Activated CD8-positive, alpha-beta memory T cell treated with anti-CD3 and anti-CD28 coated beads, Interleukin-2, amount 10 ng/mL, durations not matched to agents 7 days and 5 days (primary cell): ENCODE measurements around the gene FOXO3. TPM values are rescaled to one million over a fixed set of nuclear protein-coding genes. Genes with fewer than 3 reads are reported as not detected.

Experiments used
- ATAC-seq: fragments of 150-1000 bp; cut with Tn5 transposase; one replicate; pipeline ENCODE4 v1.10.0; 2021; ENCODE audit warnings: moderate library complexity
- CTCF ChIA-PET: fragments of 350-600 bp; sonication (Branson Sonifier 250); formaldehyde crosslinking; loops from one replicate; lab custom pipeline; 2021; ENCODE audit warnings: antibody characterized with exemption; lab: Charles Lee
- DNase-seq: peaks from one replicate; pipeline ENCODE4 v3.0.0-alpha.2; 2020
- H3K27ac Mint-ChIP-seq: one replicate; pipeline ENCODE4 v1.8.0; 2021; ENCODE audit warnings: mild to moderate bottlenecking, mixed read lengths
- H3K27me3 Mint-ChIP-seq: one replicate; pipeline ENCODE4 v1.8.0; 2021; ENCODE audit warnings: mixed read lengths
- H3K36me3 Mint-ChIP-seq: one replicate; pipeline ENCODE4 v1.8.0; 2021; ENCODE audit warnings: mild to moderate bottlenecking, mixed read lengths
- H3K4me1 Mint-ChIP-seq: one replicate; pipeline ENCODE4 v1.8.0; 2021; ENCODE audit warnings: mixed read lengths
- H3K4me3 Mint-ChIP-seq: one replicate; pipeline ENCODE4 v1.8.0; 2021; ENCODE audit warnings: mild to moderate bottlenecking, moderate library complexity, mixed read lengths
- H3K9me3 Mint-ChIP-seq: one replicate; pipeline ENCODE4 v1.8.0; 2022; ENCODE audit warnings: low read depth, mixed read lengths
- total RNA-seq, 2 experiments: library from RNA; stranded (reverse); gene quantifications; one replicate each; pipeline ENCODE4 v1.2.3, GENCODE V29; 2021

Gene FOXO3
- total RNA-seq, 2 experiments from 2014 or later: 13.4 to 14.7 TPM

- Mint-ChIP-seq H3K27me3 (no peaks in the 10 kb centered on the region), H3K27ac (no peak overlapping the region), H3K9me3 (no peaks in the 10 kb centered on the region), H3K4me1 (peaks cover 37% of the 10 kb centered on the region), H3K4me3 (no peak overlapping the region), H3K36me3 (peaks cover 37% of the 10 kb centered on the region)
- CTCF ChIA-PET: interaction anchor here (1.7 kb wide), 1 partner anchor 10 kb away, joined by 3 read pairs; no protein-coding TSS in a partner anchor
- ATAC-seq (no peak), DNase-seq (no peak)
Observed at GRCh38 chr6:108570517-108570916, 9.8 kb downstream of the FOXO3 start.

- Mint-ChIP-seq H3K36me3 (peaks cover 25% of the 10 kb centered on the region), H3K27ac (no peak overlapping the region), H3K27me3 (no peaks in the 10 kb centered on the region), H3K4me1 (peaks cover 23% of the 10 kb centered on the region), H3K4me3 (no peak overlapping the region), H3K9me3 (no peaks in the 10 kb centered on the region)
- ATAC-seq (no peak), DNase-seq (no peak)
- CTCF ChIA-PET: no interaction called here
Observed at GRCh38 chr6:108574457-108575141, 13.9 kb downstream of the FOXO3 start.

GRCh38 chr6:108575905-108576494, 15.3 kb downstream of the FOXO3 start:
- no peak overlapping the region for H3K27ac Mint-ChIP-seq
- H3K4me3 Mint-ChIP-seq: no peak overlapping the region
- H3K4me1 Mint-ChIP-seq: peaks cover 28% of the 10 kb centered on the region
- no peaks in the 10 kb centered on the region for H3K9me3 Mint-ChIP-seq
- H3K27me3 Mint-ChIP-seq: no peaks in the 10 kb centered on the region
- ATAC-seq: no peak
- H3K36me3 Mint-ChIP-seq: peaks cover 22% of the 10 kb centered on the region
- CTCF ChIA-PET: interaction anchor here (1.1 kb wide), 1 partner anchor 272 kb away, joined by 3 read pairs; the partner anchor contains the start of gene ARMC2
- no peak for DNase-seq

DNA sequence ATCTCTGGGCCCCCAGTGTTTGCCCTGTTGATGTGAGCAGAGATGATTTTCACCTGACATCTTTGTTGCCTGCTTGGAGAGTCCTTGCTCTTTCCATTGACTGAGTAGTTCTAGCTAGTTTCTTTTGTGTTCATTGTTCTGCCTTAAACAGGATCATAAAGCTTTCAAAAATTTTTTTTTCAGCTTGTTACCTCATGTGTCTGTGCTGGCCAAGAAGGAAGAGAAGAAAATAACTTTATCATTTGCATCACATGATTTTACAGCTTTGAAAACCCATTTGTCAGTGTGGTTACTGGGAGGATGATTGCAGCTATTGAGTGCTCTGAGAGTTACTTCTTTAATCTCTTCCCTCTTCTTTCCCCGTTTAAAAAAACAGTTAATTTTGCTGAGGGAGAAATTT, 16.0 kb downstream of the FOXO3 start:
- Mint-ChIP-seq H3K9me3 (no peaks in the 10 kb centered on the region), H3K27me3 (no peaks in the 10 kb centered on the region), H3K36me3 (peaks cover 17% of the 10 kb centered on the region), H3K4me1 (peaks cover 35% of the 10 kb centered on the region), H3K4me3 (no peak overlapping the region), H3K27ac (no peak overlapping the region)
- ATAC-seq (no peak), DNase-seq (no peak)
- CTCF ChIA-PET: interaction anchor here (1.1 kb wide), 1 partner anchor 271 kb away, joined by 3 read pairs; the partner anchor contains the start of gene ARMC2

- Mint-ChIP-seq H3K4me1 (peaks cover 42% of the 10 kb centered on the region), H3K27me3 (no peaks in the 10 kb centered on the region), H3K36me3 (peaks cover 12% of the 10 kb centered on the region), H3K4me3 (no peak overlapping the region), H3K27ac (no peak overlapping the region), H3K9me3 (no peaks in the 10 kb centered on the region)
- CTCF ChIA-PET: no interaction called here
- no peak for ATAC-seq
- no peak for DNase-seq
Observed at GRCh38 chr6:108578166-108578565, 17.4 kb downstream of the FOXO3 start.

DNA sequence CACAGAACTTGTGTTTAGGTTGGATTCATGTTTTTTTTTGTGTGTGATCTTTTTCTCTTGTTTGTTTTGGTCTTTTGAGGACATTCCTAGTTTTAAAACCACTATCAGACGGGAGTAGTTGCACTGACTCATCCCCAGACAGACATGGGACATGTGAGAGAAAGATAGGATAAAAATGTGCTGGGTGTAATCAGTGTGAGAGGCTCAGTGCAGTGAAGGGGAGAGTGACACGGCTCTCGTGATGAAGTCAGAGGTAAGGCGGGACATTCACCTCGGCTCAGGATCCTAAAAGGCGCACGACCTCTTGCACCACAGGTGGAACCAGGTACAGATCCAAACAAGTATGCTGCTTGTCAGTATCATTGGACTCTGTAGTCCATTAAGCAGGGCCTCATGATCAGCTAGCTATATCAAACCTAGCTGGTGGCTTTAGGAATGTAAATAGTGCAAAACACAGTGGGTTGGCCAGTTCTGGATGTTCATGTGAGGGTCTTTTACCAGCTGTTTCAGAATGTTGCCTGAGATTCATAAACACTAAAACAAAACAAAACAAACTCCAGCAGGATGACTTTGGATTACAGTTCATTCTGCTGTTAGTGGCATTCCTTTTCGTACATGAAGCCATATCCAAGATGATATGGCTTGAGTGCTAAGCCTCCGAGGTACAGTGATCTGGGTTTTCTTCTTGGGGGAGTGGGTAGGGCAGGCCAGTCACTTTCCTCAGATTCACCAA, 18.0 kb downstream of the FOXO3 start:
- peaks cover 42% of the 10 kb centered on the region for H3K4me1 Mint-ChIP-seq
- H3K27ac Mint-ChIP-seq: no peak overlapping the region
- DNase-seq (no peak), ATAC-seq (no peak)
- no peak overlapping the region for H3K4me3 Mint-ChIP-seq
- H3K36me3 Mint-ChIP-seq: peaks cover 9% of the 10 kb centered on the region
- no peaks in the 10 kb centered on the region for H3K27me3 Mint-ChIP-seq
- no peaks in the 10 kb centered on the region for H3K9me3 Mint-ChIP-seq
- CTCF ChIA-PET: no interaction called here

- no peak for DNase-seq
- peaks cover 39% of the 10 kb centered on the region for H3K4me1 Mint-ChIP-seq
- no peak overlapping the region for H3K27ac Mint-ChIP-seq
- no peak for ATAC-seq
- H3K9me3 Mint-ChIP-seq: no peaks in the 10 kb centered on the region
- H3K4me3 Mint-ChIP-seq: no peak overlapping the region
- peaks cover 8% of the 10 kb centered on the region for H3K36me3 Mint-ChIP-seq
- no peaks in the 10 kb centered on the region for H3K27me3 Mint-ChIP-seq
- CTCF ChIA-PET: no interaction called here
Observed at GRCh38 chr6:108579328-108579721, 18.6 kb downstream of the FOXO3 start.

DNA sequence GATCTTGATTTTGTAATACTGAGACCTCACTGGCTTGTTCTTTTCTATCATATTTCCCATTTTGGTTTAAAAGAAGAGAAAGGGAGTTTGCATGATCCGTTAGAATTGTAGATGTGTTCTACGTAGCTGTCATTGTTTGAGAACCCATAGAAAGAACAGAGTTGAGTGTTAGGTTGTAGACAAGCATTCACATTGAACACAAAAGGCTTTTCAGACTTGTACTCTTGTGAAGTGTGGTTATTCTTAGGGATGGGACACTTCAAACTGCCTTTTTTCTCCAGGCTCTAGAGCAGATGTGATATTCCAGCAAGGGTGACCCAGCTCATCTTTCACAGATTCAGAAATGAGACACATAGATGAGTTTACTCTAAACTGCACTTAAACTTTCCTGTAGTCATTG, 19.9 kb downstream of the FOXO3 start:
- H3K27me3 Mint-ChIP-seq: no peaks in the 10 kb centered on the region
- H3K4me1 Mint-ChIP-seq: peaks cover 31% of the 10 kb centered on the region
- DNase-seq (no peak), ATAC-seq (no peak)
- no peak overlapping the region for H3K27ac Mint-ChIP-seq
- peaks cover 8% of the 10 kb centered on the region for H3K36me3 Mint-ChIP-seq
- CTCF ChIA-PET: interaction anchor here (1.1 kb wide), 1 partner anchor 10 kb away, joined by 3 read pairs; no protein-coding TSS in a partner anchor
- no peak overlapping the region for H3K4me3 Mint-ChIP-seq
- H3K9me3 Mint-ChIP-seq: no peaks in the 10 kb centered on the region

- Mint-ChIP-seq H3K4me1 (peaks cover 29% of the 10 kb centered on the region), H3K27me3 (no peaks in the 10 kb centered on the region), H3K9me3 (no peaks in the 10 kb centered on the region), H3K4me3 (no peak overlapping the region), H3K27ac (no peak overlapping the region), H3K36me3 (peaks cover 8% of the 10 kb centered on the region)
- DNase-seq: no peak
- ATAC-seq: peak; percentile 73
- CTCF ChIA-PET: no interaction called here
Observed at GRCh38 chr6:108581237-108581931, 20.7 kb downstream of the FOXO3 start.

DNA sequence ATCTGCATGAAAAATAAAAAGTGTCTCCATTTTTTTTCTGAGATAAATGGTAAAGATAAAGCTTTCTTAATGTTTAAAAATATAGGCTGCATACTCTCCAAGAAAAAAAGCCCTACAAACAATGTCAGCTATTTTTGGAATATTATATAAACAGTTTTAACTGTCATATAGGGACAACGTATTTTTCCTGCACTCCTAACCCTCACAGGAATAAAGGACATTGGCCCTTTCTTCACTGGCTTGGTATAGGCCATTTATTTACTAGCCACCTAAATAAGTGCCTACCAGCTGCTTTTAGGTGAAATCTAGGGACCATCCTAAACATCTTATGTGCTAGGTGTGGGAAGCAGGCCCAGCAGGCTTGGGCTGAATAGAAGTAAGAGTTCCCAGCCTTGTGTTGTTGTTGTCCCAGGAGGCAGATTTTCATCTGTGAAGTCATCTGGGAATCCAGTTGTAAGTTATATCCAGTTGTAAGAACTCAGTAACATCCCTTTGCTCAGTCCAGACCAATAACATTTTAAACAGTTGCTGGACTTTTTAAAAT, 21.3 kb downstream of the FOXO3 start:
- H3K36me3 Mint-ChIP-seq: peaks cover 4% of the 10 kb centered on the region
- no peaks in the 10 kb centered on the region for H3K9me3 Mint-ChIP-seq
- no peak overlapping the region for H3K27ac Mint-ChIP-seq
- CTCF ChIA-PET: interaction anchor here (1.3 kb wide), 1 partner anchor 10 kb away, joined by 3 read pairs; no protein-coding TSS in a partner anchor
- H3K4me1 Mint-ChIP-seq: peaks cover 26% of the 10 kb centered on the region
- H3K4me3 Mint-ChIP-seq: no peak overlapping the region
- H3K27me3 Mint-ChIP-seq: no peaks in the 10 kb centered on the region
- DNase-seq: no peak
- ATAC-seq: no peak

DNA sequence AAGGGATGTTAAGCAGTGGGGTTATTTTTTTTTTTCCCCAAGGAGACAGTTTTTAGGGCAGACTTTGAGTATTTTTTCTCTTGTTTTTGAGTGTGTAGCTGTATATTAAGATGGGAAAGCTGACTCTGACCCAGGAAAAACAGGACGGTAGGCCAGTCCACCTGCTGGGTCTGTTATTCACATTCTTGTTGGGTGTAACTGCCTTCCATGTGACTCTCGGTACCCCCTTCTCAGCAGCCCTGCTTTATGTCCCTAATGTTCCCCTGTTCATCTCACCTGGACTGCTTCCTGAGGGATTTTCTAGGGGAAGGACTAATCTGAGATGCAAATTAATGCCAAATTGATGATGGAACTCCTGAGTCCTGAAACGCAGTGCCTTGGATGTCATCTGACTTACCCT, 21.9 kb downstream of the FOXO3 start:
- no peak for DNase-seq
- H3K27me3 Mint-ChIP-seq: no peaks in the 10 kb centered on the region
- no peak overlapping the region for H3K4me3 Mint-ChIP-seq
- peaks cover 3% of the 10 kb centered on the region for H3K36me3 Mint-ChIP-seq
- H3K27ac Mint-ChIP-seq: no peak overlapping the region
- no peak for ATAC-seq
- peaks cover 24% of the 10 kb centered on the region for H3K4me1 Mint-ChIP-seq
- CTCF ChIA-PET: interaction anchor here (1.3 kb wide), 1 partner anchor 10 kb away, joined by 3 read pairs; no protein-coding TSS in a partner anchor
- H3K9me3 Mint-ChIP-seq: no peaks in the 10 kb centered on the region

DNA sequence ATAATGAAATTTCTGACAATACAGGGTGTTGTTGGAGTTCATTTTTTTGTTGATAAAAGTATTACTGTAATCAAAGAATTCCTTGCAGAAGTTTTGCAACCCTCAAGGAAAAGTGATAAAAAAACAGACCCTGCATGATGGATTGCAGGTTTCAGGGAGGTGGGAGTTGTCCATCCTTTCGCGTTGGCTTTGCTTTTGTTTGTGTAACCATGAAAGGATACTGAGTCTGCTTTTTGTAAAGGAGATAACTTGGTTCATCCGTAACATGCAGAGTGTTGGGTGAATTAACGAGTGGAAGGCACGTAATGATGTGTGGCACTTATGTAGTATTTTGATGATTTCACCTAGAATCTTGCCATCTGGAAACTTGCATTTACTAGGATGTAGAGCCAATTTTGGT, 23.6 kb downstream of the FOXO3 start:
- no peak for DNase-seq
- H3K36me3 Mint-ChIP-seq: peaks cover 1% of the 10 kb centered on the region
- H3K4me1 Mint-ChIP-seq: peaks cover 39% of the 10 kb centered on the region
- H3K4me3 Mint-ChIP-seq: no peak overlapping the region
- no peaks in the 10 kb centered on the region for H3K27me3 Mint-ChIP-seq
- H3K27ac Mint-ChIP-seq: no peak overlapping the region
- CTCF ChIA-PET: no interaction called here
- no peaks in the 10 kb centered on the region for H3K9me3 Mint-ChIP-seq
- ATAC-seq: no peak

DNA sequence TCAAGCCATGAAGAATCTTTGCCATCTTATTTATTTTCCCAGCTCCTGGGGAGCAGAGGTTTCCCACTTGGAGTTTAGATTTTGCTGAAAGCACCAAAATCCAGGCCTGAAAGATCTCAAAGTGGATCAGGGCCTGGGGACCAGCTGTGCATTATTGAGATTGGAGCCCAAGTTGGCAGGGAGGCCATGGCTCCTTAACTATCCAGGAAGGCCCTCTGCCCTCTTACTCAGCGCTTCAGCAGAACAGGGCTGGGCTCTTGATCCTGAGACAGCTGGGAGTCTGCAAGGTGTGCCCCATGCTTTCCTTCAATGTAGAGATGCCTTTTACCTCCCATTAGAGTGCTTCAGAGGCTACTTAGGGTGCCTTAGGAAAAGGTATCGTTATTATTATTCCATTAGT, 24.6 kb downstream of the FOXO3 start:
- no peak overlapping the region for H3K27ac Mint-ChIP-seq
- CTCF ChIA-PET: no interaction called here
- no peak overlapping the region for H3K4me3 Mint-ChIP-seq

More for the DNA sequence above, 24.6 kb downstream of the FOXO3 start:
- H3K36me3 Mint-ChIP-seq: peaks cover 1% of the 10 kb centered on the region
- no peaks in the 10 kb centered on the region for H3K9me3 Mint-ChIP-seq
- DNase-seq (no peak), ATAC-seq (no peak)
- no peaks in the 10 kb centered on the region for H3K27me3 Mint-ChIP-seq
- peaks cover 45% of the 10 kb centered on the region for H3K4me1 Mint-ChIP-seq
